SK-N-SH (cell line): ENCODE measurements around the gene TIGD7. TPM values are rescaled to one million over a fixed set of nuclear protein-coding genes. Genes with fewer than 3 reads are reported as not detected.

Experiments used
- CTCF ChIA-PET: fragments of 300-600, 350-600 bp; formaldehyde crosslinking; extraction: SDS; loops from one replicate; lab custom pipeline; 2021; lab: Yijun Ruan, JAX
- POLR2A ChIA-PET: fragments of 350-600 bp; sonication (Branson Sonifier 250); formaldehyde crosslinking; extraction: SDS; loops from one replicate; lab custom pipeline; 2020; ENCODE audit warnings: antibody characterized with exemption, inconsistent platforms; lab: Yijun Ruan, JAX
- DNase-seq: peaks from one replicate; pipeline ENCODE4 v3.0.0; 2012
- H2AFZ ChIP-seq: fragments of 200-600 bp; sonication (generic); 2 replicates; pipeline ENCODE4 v1.8.1; 2016; ENCODE audit warnings: antibody characterized with exemption, mild to moderate bottlenecking, low read depth
- H3F3A ChIP-seq: fragments of 200-600 bp; sonication (generic); replicated peaks from 2 replicates; pipeline ENCODE3; 2016; ENCODE audit warnings: antibody characterized with exemption, mild to moderate bottlenecking; ENCODE audit not compliant: insufficient read depth
- H3K27ac ChIP-seq, 2 experiments: fragments of 200-500 bp in 1 of 2; fragments of 200-600 bp in 1 of 2; sonication (Bioruptor generic) in 1 of 2; sonication (generic), shearing (Covaris generic) in 1 of 2; 2 replicates each; pipeline versions ENCODE4 v1.5.1 to v1.6.1; 2014 to 2016; ENCODE audit warnings: low read depth in 2 of 2, inconsistent platforms in 1 of 2, low read length in 1 of 2, mild to moderate bottlenecking in 1 of 2, mixed read lengths in 1 of 2
- H3K27me3 ChIP-seq: fragments of 200-600 bp; sonication (generic), shearing (Covaris generic); 2 replicates; pipeline ENCODE4 v1.6.1; 2016; ENCODE audit warnings: mixed run types; ENCODE audit not compliant: insufficient read depth
- H3K36me3 ChIP-seq, 2 experiments: fragments of 200-500 bp in 1 of 2; fragments of 200-600 bp in 1 of 2; sonication (Bioruptor generic) in 1 of 2; sonication (generic) in 1 of 2; replicated peaks in 1 of 2; 2 replicates each; pipeline versions ENCODE3 to v1.5.1; 2014 to 2016; ENCODE audit warnings: low read length in 1 of 2, mild to moderate bottlenecking in 1 of 2; ENCODE audit not compliant: insufficient read depth in 2 of 2, control insufficient read depth in 1 of 2
- H3K4me1 ChIP-seq, 2 experiments: fragments of 200-500 bp in 1 of 2; fragments of 200-600 bp in 1 of 2; sonication (Bioruptor generic) in 1 of 2; sonication (generic), shearing (Covaris generic) in 1 of 2; 2 replicates each; pipeline versions ENCODE4 v1.5.1 to v1.6.1; 2014 to 2016; ENCODE audit warnings: low read depth in 1 of 2, low read length in 1 of 2, mixed run types in 1 of 2; ENCODE audit not compliant: insufficient read depth in 2 of 2, control insufficient read depth in 1 of 2
- H3K4me2 ChIP-seq: fragments of 200-600 bp; sonication (generic), shearing (Covaris generic); 2 replicates; pipeline ENCODE4 v1.6.1; 2017; ENCODE audit warnings: mixed run types
- H3K4me3 ChIP-seq, 2 experiments: fragments of 200-500 bp in 1 of 2; fragments of 200-600 bp in 1 of 2; sonication (Bioruptor generic) in 1 of 2; sonication (generic), shearing (Covaris generic) in 1 of 2; 2 replicates each; pipeline versions ENCODE4 v1.5.1 to v1.8.1; 2014 to 2016; ENCODE audit warnings: low read depth in 2 of 2, inconsistent platforms in 1 of 2, low read length in 1 of 2, mild to moderate bottlenecking in 1 of 2, mixed read lengths in 1 of 2, moderate library complexity in 1 of 2
- H3K79me2 ChIP-seq: fragments of 200-600 bp; sonication (generic); 2 replicates; pipeline ENCODE4 v1.8.1; 2017; ENCODE audit warnings: mild to moderate bottlenecking; ENCODE audit not compliant: insufficient read depth
- H3K9ac ChIP-seq: fragments of 200-600 bp; sonication (generic); 2 replicates; pipeline ENCODE4 v1.6.1; 2017; ENCODE audit warnings: mixed run types
- H3K9me2 ChIP-seq: fragments of 200-600 bp; sonication (generic); 2 replicates; pipeline ENCODE4 v1.6.1; 2017; ENCODE audit warnings: mixed run types
- H3K9me3 ChIP-seq: fragments of 200-600 bp; sonication (generic); 2 replicates; pipeline ENCODE4 v1.6.1; 2017; ENCODE audit warnings: mixed run types, mild to moderate bottlenecking, moderate library complexity
- H4K20me1 ChIP-seq: fragments of 200-600 bp; sonication (generic); 2 replicates; pipeline ENCODE4 v1.6.1; 2017; ENCODE audit warnings: mild to moderate bottlenecking, mixed run types; ENCODE audit not compliant: insufficient read depth
- CHD2 ChIP-seq: fragments of 150-350 bp; IDR thresholded peaks from 2 replicates; pipeline ENCODE4 v1.6.1; 2018; ENCODE audit warnings: low read length; ENCODE audit not compliant: partially characterized antibody
- EP300 ChIP-seq, 2 experiments: IDR thresholded peaks; 2 replicates each; pipeline versions ENCODE4 v1.4.0 to v1.6.1; 2012; ENCODE audit warnings: borderline replicate concordance in 1 of 2, low read depth in 1 of 2, low read length in 1 of 2
- FOXJ3 ChIP-seq: sonication (generic); formaldehyde crosslinking; IDR thresholded peaks from 2 replicates; pipeline ENCODE4 v1.5.1; 2020; ENCODE audit warnings: mild to moderate bottlenecking, missing genetic modification reagents
- FOXM1 ChIP-seq: IDR thresholded peaks from 2 replicates; pipeline ENCODE4 v1.4.0; 2012; ENCODE audit warnings: low read depth, mild to moderate bottlenecking
- GABPA ChIP-seq: IDR thresholded peaks from 2 replicates; pipeline ENCODE4 v1.4.0; 2012; ENCODE audit warnings: low read depth, mild to moderate bottlenecking
- GATA2 ChIP-seq: sonication (generic); formaldehyde crosslinking; IDR thresholded peaks from 2 replicates; pipeline ENCODE4 v1.5.0; 2020; ENCODE audit warnings: mild to moderate bottlenecking, missing genetic modification reagents
- MEF2A ChIP-seq: IDR thresholded peaks from 2 replicates; pipeline ENCODE4 v1.4.0; 2012; ENCODE audit warnings: low read depth, borderline replicate concordance
- MXI1 ChIP-seq: IDR thresholded peaks from 2 replicates; pipeline ENCODE4 v1.6.1; 2012; ENCODE audit warnings: mild to moderate bottlenecking, low read depth, low read length, improper control_type of control experiment
- NFIC ChIP-seq: IDR thresholded peaks from 2 replicates; pipeline ENCODE4 v1.4.0; 2012; ENCODE audit warnings: borderline replicate concordance
- NRF1 ChIP-seq: IDR thresholded peaks from 2 replicates; pipeline ENCODE4 v1.6.1; 2012; ENCODE audit warnings: low read depth, mild to moderate bottlenecking, low read length
- PBX3 ChIP-seq: IDR thresholded peaks from 2 replicates; pipeline ENCODE4; 2012
- RAD21 ChIP-seq: IDR thresholded peaks from 2 replicates; pipeline ENCODE4 v1.6.1; 2012; ENCODE audit warnings: mild to moderate bottlenecking, low read length
- REST ChIP-seq: IDR thresholded peaks from 2 replicates; pipeline ENCODE4 v1.6.1; 2012; ENCODE audit warnings: mild to moderate bottlenecking, low read depth, low read length, moderate library complexity
- SIN3A ChIP-seq: IDR thresholded peaks from 2 replicates; pipeline ENCODE4 v1.6.1; 2012; ENCODE audit warnings: low read depth, mild to moderate bottlenecking, low read length, moderate library complexity, borderline replicate concordance
- SMC3 ChIP-seq: IDR thresholded peaks from 2 replicates; pipeline ENCODE4 v1.6.1; 2012; ENCODE audit warnings: low read depth, low read length, improper control_type of control experiment
- TAF1 ChIP-seq: IDR thresholded peaks from 2 replicates; pipeline ENCODE4 v1.6.1; 2012; ENCODE audit warnings: low read depth, mild to moderate bottlenecking, low read length, moderate library complexity, borderline replicate concordance
- TCF12 ChIP-seq: IDR thresholded peaks from 2 replicates; pipeline ENCODE4 v1.4.0; 2012
- TEAD4 ChIP-seq: IDR thresholded peaks from 2 replicates; pipeline ENCODE4 v1.4.0; 2012; ENCODE audit warnings: mild to moderate bottlenecking, borderline replicate concordance; ENCODE audit not compliant: insufficient read depth
- USF1 ChIP-seq: IDR thresholded peaks from 2 replicates; pipeline ENCODE4 v1.4.0; 2012; ENCODE audit warnings: low read depth, borderline replicate concordance
- USF2 ChIP-seq: fragments of 150-350 bp; IDR thresholded peaks from 2 replicates; pipeline ENCODE4 v1.6.1; 2017; ENCODE audit warnings: antibody characterized with exemption, low read length, low read depth, borderline replicate concordance
- WGBS: methylation state at CpG from one replicate; pipeline ENCODE4 v1.1.6; 2017; ENCODE audit warnings: low lambda C conversion rate; 5-methylcytosine and 5-hydroxymethylcytosine counted together
- polyA plus RNA-seq, 3 experiments: library from polyadenylated mRNA; depleted of rRNA; stranded (reverse); fragments of >200 nt; gene quantifications; 2 replicates each; pipeline ENCODE4 v1.2.3, GENCODE V29; 2012

The TIGD7 gene
- polyA plus RNA-seq, 1 of the 3 experiments (the other 2 are of a cell fraction): 1.2 TPM

- Histone ChIP-seq H3K27me3 (no peaks in the 10 kb centered on the region), H3K9me2 (no peaks in the 10 kb centered on the region), H3K4me3 (peak overlapping the region in 1 of 2 experiments; percentile 9; a peak in 1 of 4 replicates), H3K9me3 (peaks cover 18% of the 10 kb centered on the region), H3K9ac (no peak overlapping the region), H3K4me2 (no peak overlapping the region), H2AFZ (no peak overlapping the region), H3K36me3 (peaks cover 44 to 70% of the 10 kb centered on the region in 2 experiments), H3K79me2 (peaks cover 49% of the 10 kb centered on the region), H3F3A (no peaks in the 10 kb centered on the region), H4K20me1 (no peaks in the 10 kb centered on the region), H3K4me1 (no peaks in the 10 kb centered on the region)
- CTCF ChIA-PET: interaction anchor here (0.8 kb wide), 1 partner anchor 11 kb away, joined by 3 read pairs; no protein-coding TSS in a partner anchor
- POLR2A ChIA-PET: no interaction called here
- 91% methylated on average over 3 of the region's 3 CpGs for WGBS
- no peak for TF ChIP-seq EP300 (IDR thresholded peaks at IDR 0.05; ENCODE audit: borderline replicate concordance in 1 of 2, low read depth in 1 of 2, low read length in 1 of 2)
- no peak for TF ChIP-seq FOXM1
- no peak for TF ChIP-seq NFIC
- no peak for TF ChIP-seq TCF12
- no peak for TF ChIP-seq RAD21
- no peak for TF ChIP-seq USF1
- no peak for TF ChIP-seq PBX3
- TF ChIP-seq GABPA: no peak
- TF ChIP-seq MXI1: no peak
- no peak for TF ChIP-seq SMC3
- no peak for TF ChIP-seq MEF2A
- no peak for TF ChIP-seq TAF1
- no peak for TF ChIP-seq NRF1
- no peak for TF ChIP-seq FOXJ3 (CRISPR knock-in tag)
- no peak for TF ChIP-seq CHD2
- no peak for TF ChIP-seq TEAD4
- TF ChIP-seq, all 33 proteins: peak for 0
- no peak overlapping the region for H3K27ac ChIP-seq
- DNase-seq: no peak
These were observed 12.6 kb downstream of the TIGD7 start for GRCh38 chr16:3292604-3293003.

GRCh38 chr16:3289998-3290673 lies 15.1 kb downstream of the TIGD7 start:
- Histone ChIP-seq H2AFZ (no peak overlapping the region), H3F3A (no peaks in the 10 kb centered on the region), H3K79me2 (peaks cover 74% of the 10 kb centered on the region), H3K4me3 (peak overlapping the region in 1 of 2 experiments; percentile 29; a peak in 1 of 4 replicates), H3K9ac (no peak overlapping the region), H3K4me2 (no peak overlapping the region), H3K27me3 (no peaks in the 10 kb centered on the region), H3K27ac (no peak overlapping the region), H4K20me1 (no peaks in the 10 kb centered on the region), H3K9me2 (no peaks in the 10 kb centered on the region), H3K36me3 (peaks cover 63 to 86% of the 10 kb centered on the region in 2 experiments), H3K4me1 (peaks cover under 1 to 3% of the 10 kb centered on the region in 2 experiments; a peak in 1 of 4 replicates), H3K9me3 (peaks cover 18% of the 10 kb centered on the region)
- ChIA-PET POLR2A (no interaction called here), CTCF (no interaction called here)
- WGBS: 96% methylated on average over 16 of the region's 16 CpGs
- DNase-seq: no peak
- TF ChIP-seq CHD2: no peak
- no peak for TF ChIP-seq USF2
- TF ChIP-seq REST: no peak
- TF ChIP-seq GATA2 (CRISPR knock-in tag): no peak
- no peak for TF ChIP-seq TAF1
- TF ChIP-seq SIN3A: no peak
